Stimulated activated CD4-positive, alpha-beta T cell treated with anti-CD3 and anti-CD28 coated beads, TNF-alpha, amount 100 ng/mL, for 48 hours (primary cell): Measurements from ENCODE around the gene CREB5.

Experiments used
- DNase-seq, 3 donors: peaks; one replicate each; pipeline ENCODE4 v3.0.0-alpha.2; 2020; ENCODE audit warnings: low read depth in 3 of 3

Gene CREB5

GRCh38 chr7:28643188-28643569 lies 230.9 kb downstream of the CREB5 start:
- no peak for DNase-seq

- DNase-seq = no peak
These were observed 231.4 kb downstream of the CREB5 start for GRCh38 chr7:28643584-28644340.

GRCh38 chr7:28645866-28646265 lies 233.5 kb downstream of the CREB5 start:
- DNase-seq = no peak

- no peak for DNase-seq
These were observed 234.2 kb downstream of the CREB5 start for GRCh38 chr7:28646376-28647075.

- no peak for DNase-seq
These were observed 234.7 kb downstream of the CREB5 start for GRCh38 chr7:28647076-28647421.

- no peak for DNase-seq
These were observed 236.9 kb downstream of the CREB5 start for GRCh38 chr7:28649189-28649588.

- no peak for DNase-seq
These were observed 237.5 kb downstream of the CREB5 start for GRCh38 chr7:28649811-28650210.

GRCh38 chr7:28654110-28654509 lies 241.8 kb downstream of the CREB5 start:
- DNase-seq = no peak

GRCh38 chr7:28656529-28656928 lies 244.2 kb downstream of the CREB5 start:
- DNase-seq = no peak

- no peak for DNase-seq
These were observed 246.1 kb downstream of the CREB5 start for GRCh38 chr7:28658381-28658780.

GRCh38 chr7:28660132-28660531 lies 247.8 kb downstream of the CREB5 start:
- no peak for DNase-seq

- no peak for DNase-seq
These were observed 249.7 kb downstream of the CREB5 start for GRCh38 chr7:28661826-28662595.

GRCh38 chr7:28666154-28666553 lies 253.8 kb downstream of the CREB5 start:
- no peak for DNase-seq

GRCh38 chr7:28668085-28668484 lies 255.8 kb downstream of the CREB5 start:
- DNase-seq = no peak

GRCh38 chr7:28669330-28669729 lies 257.0 kb downstream of the CREB5 start:
- DNase-seq = no peak

GRCh38 chr7:28671526-28671925 lies 259.2 kb downstream of the CREB5 start:
- DNase-seq = no peak

- DNase-seq = no peak
These were observed 260.1 kb downstream of the CREB5 start for GRCh38 chr7:28672397-28672797.

- DNase-seq = no peak
These were observed 262.1 kb downstream of the CREB5 start for GRCh38 chr7:28674359-28674782.

- DNase-seq = no peak
These were observed 263.1 kb downstream of the CREB5 start for GRCh38 chr7:28675429-28675828.

GRCh38 chr7:28677668-28678067 lies 265.4 kb downstream of the CREB5 start:
- DNase-seq = no peak

- DNase-seq = no peak
These were observed 266.2 kb downstream of the CREB5 start for GRCh38 chr7:28678431-28678965.

GRCh38 chr7:28681693-28682310 lies 269.5 kb downstream of the CREB5 start:
- DNase-seq = no peak
